Measurements from ENCODE around the gene FBXL7. TPM values are rescaled to one million over a fixed set of nuclear protein-coding genes. Genes with fewer than 3 reads are reported as not detected.

The FBXL7 gene
- total RNA-seq, 2 experiments from 2014 or later = not detected

DNA sequence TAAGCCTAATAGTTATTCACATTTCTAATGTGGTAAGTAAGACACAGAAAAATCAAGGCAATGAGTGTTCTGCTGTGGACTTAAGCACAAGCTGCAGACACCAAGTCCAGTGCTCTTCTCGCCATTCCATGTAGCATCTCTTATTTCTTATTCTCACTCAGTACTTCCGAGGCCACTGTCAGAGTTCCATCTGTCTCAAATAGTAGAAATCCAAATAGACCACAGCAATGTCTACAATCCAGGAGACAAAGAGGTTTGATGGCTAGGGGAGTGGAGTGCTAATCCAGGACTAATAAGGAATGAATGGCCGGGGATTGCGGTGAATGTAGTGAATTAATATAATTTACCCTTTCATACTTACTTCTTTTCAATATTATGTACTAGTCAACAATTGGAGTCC, 147.3 kb downstream of the FBXL7 start:
- TF ChIP-seq, protein P1, sequence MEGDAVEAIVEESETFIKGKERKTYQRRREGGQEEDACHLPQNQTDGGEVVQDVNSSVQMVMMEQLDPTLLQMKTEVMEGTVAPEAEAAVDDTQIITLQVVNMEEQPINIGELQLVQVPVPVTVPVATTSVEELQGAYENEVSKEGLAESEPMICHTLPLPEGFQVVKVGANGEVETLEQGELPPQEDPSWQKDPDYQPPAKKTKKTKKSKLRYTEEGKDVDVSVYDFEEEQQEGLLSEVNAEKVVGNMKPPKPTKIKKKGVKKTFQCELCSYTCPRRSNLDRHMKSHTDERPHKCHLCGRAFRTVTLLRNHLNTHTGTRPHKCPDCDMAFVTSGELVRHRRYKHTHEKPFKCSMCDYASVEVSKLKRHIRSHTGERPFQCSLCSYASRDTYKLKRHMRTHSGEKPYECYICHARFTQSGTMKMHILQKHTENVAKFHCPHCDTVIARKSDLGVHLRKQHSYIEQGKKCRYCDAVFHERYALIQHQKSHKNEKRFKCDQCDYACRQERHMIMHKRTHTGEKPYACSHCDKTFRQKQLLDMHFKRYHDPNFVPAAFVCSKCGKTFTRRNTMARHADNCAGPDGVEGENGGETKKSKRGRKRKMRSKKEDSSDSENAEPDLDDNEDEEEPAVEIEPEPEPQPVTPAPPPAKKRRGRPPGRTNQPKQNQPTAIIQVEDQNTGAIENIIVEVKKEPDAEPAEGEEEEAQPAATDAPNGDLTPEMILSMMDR (IDR thresholded peaks at IDR 0.05) = no peak
- no peaks in the 10 kb centered on the region for H3K36me3 Mint-ChIP-seq (ENCODE audit: low read depth)
- Histone ChIP-seq H3K27ac (ENCODE audit: low read depth in 1 of 2, low read length in 2 of 2) (no peak overlapping the region), H3K4me3 (ENCODE audit: low read length) (no peak overlapping the region), H3K36me3 (ENCODE audit: insufficient read depth, low read length) (no peaks in the 10 kb centered on the region), H3K4me1 (ENCODE audit: insufficient read depth, low read length) (no peaks in the 10 kb centered on the region), H3K27me3 (ENCODE audit: control insufficient read depth in 1 of 2, insufficient read depth in 2 of 2, low read length in 2 of 2) (no peaks in the 10 kb centered on the region), H3K9me3 (ENCODE audit: control insufficient read depth in 1 of 2, insufficient read depth in 1 of 2, low read length in 2 of 2) (peaks cover 0 to 5% of the 10 kb centered on the region in 2 experiments)
- H3K9me3 Mint-ChIP-seq = peaks cover 9% of the 10 kb centered on the region
- H3K27me3 Mint-ChIP-seq = no peaks in the 10 kb centered on the region
- POLR2A ChIA-PET = no interaction called here
- no peak for DNase-seq
- ATAC-seq (ENCODE audit: poor library complexity) = no peak
- CTCF ChIA-PET = no interaction called here
- intact Hi-C loops (cut with DNase I, micrococcal nuclease) = no loop called here
- H3K4me3 Mint-ChIP-seq = no peak overlapping the region
- no peaks in the 10 kb centered on the region for H3K4me1 Mint-ChIP-seq (ENCODE audit: low read depth)
- H3K27ac Mint-ChIP-seq = no peak overlapping the region

DNA sequence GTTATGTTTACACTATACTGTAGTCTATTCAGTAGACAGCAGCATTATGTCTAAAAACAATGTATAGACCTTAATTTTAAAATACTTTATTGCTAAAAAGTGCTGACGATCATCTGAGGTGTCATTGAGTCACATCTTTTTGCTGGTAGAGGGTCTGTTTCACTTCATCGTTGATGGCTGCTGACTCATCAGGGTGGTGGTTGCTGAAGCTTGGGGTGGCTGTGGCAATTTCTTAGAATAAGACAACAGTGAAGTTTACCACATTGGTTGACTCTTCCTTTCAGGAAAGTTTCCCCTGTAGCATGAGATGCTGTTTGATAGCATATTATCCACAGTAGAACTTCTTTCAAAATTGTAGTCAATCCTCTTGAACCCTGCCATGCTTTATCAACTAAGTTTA, 150.3 kb downstream of the FBXL7 start:
- peaks cover 0 to 2% of the 10 kb centered on the region in 2 experiments for H3K9me3 ChIP-seq (ENCODE audit: control insufficient read depth in 1 of 2, insufficient read depth in 1 of 2, low read length in 2 of 2)
- TF ChIP-seq, protein P1 (IDR thresholded peaks at IDR 0.05) = no peak
- Mint-ChIP-seq H3K27ac (no peak overlapping the region), H3K4me3 (no peak overlapping the region), H3K27me3 (no peaks in the 10 kb centered on the region), H3K4me1 (ENCODE audit: low read depth) (no peaks in the 10 kb centered on the region), H3K9me3 (peaks cover 7% of the 10 kb centered on the region), H3K36me3 (ENCODE audit: low read depth) (no peaks in the 10 kb centered on the region)
- no peaks in the 10 kb centered on the region for H3K27me3 ChIP-seq (ENCODE audit: control insufficient read depth in 1 of 2, insufficient read depth in 2 of 2, low read length in 2 of 2)
- POLR2A ChIA-PET = no interaction called here
- H3K36me3 ChIP-seq (ENCODE audit: insufficient read depth, low read length) = no peaks in the 10 kb centered on the region
- no peak overlapping the region for H3K27ac ChIP-seq (ENCODE audit: low read depth in 1 of 2, low read length in 2 of 2)
- no peaks in the 10 kb centered on the region for H3K4me1 ChIP-seq (ENCODE audit: insufficient read depth, low read length)
- H3K4me3 ChIP-seq (ENCODE audit: low read length) = no peak overlapping the region
- intact Hi-C loops (cut with DNase I, micrococcal nuclease) = no loop called here
- no peak for DNase-seq
- CTCF ChIA-PET = no interaction called here
- ATAC-seq (ENCODE audit: poor library complexity) = no peak

DNA sequence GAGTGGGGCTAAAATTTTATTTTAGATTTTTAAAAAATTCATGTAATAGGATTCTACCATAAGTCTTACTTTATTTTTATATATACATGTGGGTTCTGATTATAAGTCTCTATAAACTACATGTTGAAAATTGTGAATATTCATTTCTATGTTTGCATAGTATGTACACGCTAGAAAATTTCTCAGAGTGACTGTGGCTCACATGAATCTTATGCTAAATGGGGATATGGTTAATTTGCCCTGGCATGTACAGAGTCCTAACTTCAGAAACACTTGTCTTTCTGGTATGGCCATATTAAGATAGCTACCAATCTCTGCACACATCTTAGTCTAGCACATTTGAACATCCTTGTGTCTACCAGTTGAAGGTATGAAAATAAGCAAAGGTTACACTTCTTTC, 154.8 kb downstream of the FBXL7 start:
- Histone ChIP-seq H3K4me1 (ENCODE audit: insufficient read depth, low read length) (no peaks in the 10 kb centered on the region), H3K4me3 (ENCODE audit: low read length) (no peak overlapping the region), H3K36me3 (ENCODE audit: insufficient read depth, low read length) (no peaks in the 10 kb centered on the region), H3K9me3 (ENCODE audit: control insufficient read depth in 1 of 2, insufficient read depth in 1 of 2, low read length in 2 of 2) (peaks cover 0 to 2% of the 10 kb centered on the region in 2 experiments), H3K27ac (ENCODE audit: low read depth in 1 of 2, low read length in 2 of 2) (no peak overlapping the region), H3K27me3 (ENCODE audit: control insufficient read depth in 1 of 2, insufficient read depth in 2 of 2, low read length in 2 of 2) (no peaks in the 10 kb centered on the region)
- TF ChIP-seq, protein P1 (IDR thresholded peaks at IDR 0.05) = no peak
- Mint-ChIP-seq H3K36me3 (ENCODE audit: low read depth) (no peaks in the 10 kb centered on the region), H3K4me1 (ENCODE audit: low read depth) (no peaks in the 10 kb centered on the region), H3K27me3 (no peaks in the 10 kb centered on the region), H3K9me3 (peaks cover 2% of the 10 kb centered on the region), H3K4me3 (no peak overlapping the region), H3K27ac (no peak overlapping the region)
- CTCF ChIA-PET = no interaction called here
- POLR2A ChIA-PET = no interaction called here
- intact Hi-C loops (cut with DNase I, micrococcal nuclease) = no loop called here
- DNase-seq = no peak
- no peak for ATAC-seq (ENCODE audit: poor library complexity)
